ENCODE results near the gene TBCD.

The TBCD gene

GRCh38 chr17:82846061-82846691 lies 94.3 kb downstream of the TBCD start:
- DNase-seq (ENCODE audit: low read depth) = no peak
- no peak overlapping the region for H3K4me3 ChIP-seq (ENCODE audit: low read length)
- no peak for TF ChIP-seq CTCF (IDR thresholded peaks at IDR 0.05; ENCODE audit: insufficient read depth, low read depth, low read length, missing control alignments)

DNA sequence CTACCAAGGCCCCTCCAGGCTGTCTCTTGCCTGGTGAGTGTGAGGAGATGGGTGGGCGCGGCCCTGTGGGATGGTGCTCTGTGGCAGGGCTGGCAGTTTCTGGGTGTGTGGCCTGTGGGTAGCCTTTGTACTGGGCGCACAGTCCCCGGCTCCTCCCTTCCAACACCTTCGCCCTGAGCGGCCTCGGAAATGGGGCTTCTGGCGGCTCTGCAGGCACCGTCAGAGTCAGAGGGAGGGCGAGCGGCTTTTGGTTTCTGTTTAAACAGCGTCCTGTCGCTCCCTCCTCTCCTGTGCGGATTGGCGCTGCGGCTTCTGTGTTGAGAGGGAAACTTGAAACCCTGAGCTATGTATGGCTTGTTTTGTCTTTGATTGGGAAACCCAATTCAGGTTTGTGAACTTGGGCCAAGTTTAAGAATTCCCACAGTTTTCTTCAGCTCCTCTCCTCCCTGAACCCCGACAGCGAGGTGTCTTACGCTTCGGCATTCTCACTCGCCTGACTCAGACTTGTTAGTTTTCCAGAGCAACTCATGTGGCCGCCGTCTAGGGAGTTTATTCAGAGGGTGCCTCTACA lies 96.2 kb downstream of the TBCD start:
- no peak for TF ChIP-seq CTCF (IDR thresholded peaks at IDR 0.05; ENCODE audit: insufficient read depth, low read depth, low read length, missing control alignments)
- peak overlapping the region; percentile 31 for H3K4me3 ChIP-seq (ENCODE audit: low read length)
- DNase-seq (ENCODE audit: low read depth) = peak; percentile 95

DNA sequence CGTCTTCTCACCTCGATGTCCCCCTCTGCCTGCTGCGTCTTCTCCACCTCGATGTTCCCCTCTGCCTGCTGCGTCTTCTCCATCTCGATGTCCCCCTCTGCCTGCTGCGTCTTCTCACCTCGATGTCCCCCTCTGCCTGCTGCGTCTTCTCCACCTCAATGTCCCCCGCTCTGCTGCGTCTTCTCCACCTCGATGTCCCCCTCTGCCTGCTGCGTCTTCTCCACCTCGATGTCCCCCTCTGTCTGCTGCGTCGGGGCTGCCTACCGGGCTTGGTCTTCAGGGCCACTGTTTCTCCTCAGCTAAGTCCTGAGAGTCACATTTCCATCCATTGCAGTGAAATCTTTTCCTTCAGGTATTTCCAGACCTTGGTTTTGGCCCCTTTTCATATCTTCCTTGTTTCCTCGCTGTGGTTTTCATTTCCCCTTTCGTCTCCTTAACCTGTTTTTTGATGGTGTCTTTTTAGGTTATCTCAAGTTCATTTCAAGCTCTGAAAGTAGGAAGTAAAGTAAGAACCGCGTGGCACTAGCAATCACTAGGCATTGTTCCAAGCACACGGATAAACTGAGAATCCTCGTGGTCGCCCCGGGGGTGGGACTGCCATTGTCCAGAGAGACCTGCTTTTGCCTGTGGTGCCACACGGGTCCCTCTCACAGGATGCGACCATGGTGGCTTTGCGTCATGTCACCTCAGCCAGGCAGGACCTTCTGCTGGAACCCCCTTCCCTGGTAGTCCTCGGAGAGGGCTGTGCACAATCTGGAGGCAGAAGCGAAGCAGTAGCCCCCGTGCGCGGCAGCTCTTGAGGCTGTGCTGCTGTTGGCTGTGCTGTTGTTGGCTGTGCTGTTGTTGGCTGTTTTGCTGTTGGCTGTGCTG lies 97.4 kb downstream of the TBCD start:
- DNase-seq (ENCODE audit: low read depth) = no peak
- H3K4me3 ChIP-seq (ENCODE audit: low read length) = no peak overlapping the region
- TF ChIP-seq CTCF (IDR thresholded peaks at IDR 0.05; ENCODE audit: insufficient read depth, low read depth, low read length, missing control alignments) = no peak

DNA sequence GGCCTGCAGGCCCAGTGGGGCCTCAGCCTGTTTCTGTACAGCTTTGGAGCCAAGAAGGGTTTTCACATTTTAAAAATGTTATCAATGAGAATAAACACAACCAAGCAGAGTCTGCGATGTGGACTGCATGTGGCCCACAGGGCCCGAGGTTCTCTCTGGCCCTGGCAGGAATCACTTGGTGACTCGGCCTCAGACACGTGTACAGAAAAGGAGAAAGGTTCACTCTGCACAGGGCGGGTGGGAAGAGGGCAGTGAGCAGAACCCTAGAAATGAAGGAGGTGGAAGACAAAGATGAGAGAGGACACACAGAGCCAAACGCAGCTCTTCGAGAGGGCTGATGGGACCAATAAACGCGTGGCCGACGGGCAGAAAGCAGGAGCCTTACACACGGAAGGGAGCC lies 99.5 kb downstream of the TBCD start:
- DNase-seq (ENCODE audit: low read depth) = no peak
- TF ChIP-seq CTCF (IDR thresholded peaks at IDR 0.05; ENCODE audit: insufficient read depth, low read depth, low read length, missing control alignments) = no peak
- no peak overlapping the region for H3K4me3 ChIP-seq (ENCODE audit: low read length)

DNA sequence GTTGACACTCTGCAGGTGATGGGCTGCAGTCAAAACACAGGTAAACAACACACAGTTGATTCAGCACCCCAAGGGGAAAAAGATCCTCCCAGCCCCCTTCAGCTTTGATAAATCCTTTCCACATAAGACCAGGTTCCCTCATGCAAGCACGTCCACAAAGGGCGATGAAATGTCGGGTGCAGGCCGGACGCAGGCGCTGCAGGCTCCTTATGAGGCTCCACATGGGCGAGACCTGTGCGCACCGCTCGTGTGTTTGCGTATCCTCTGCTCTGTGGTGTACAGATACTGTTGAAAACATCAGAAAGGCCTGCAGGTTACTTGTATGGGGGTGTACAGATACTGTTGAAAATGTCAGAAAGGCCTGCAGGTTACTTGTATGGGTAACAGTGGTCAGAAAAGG lies 102.4 kb downstream of the TBCD start:
- TF ChIP-seq CTCF (IDR thresholded peaks at IDR 0.05; ENCODE audit: insufficient read depth, low read depth, low read length, missing control alignments) = no peak
- no peak overlapping the region for H3K4me3 ChIP-seq (ENCODE audit: low read length)

GRCh38 chr17:82856361-82856760 lies 104.5 kb downstream of the TBCD start:
- H3K4me3 ChIP-seq (ENCODE audit: low read length) = no peak overlapping the region
- DNase-seq (ENCODE audit: low read depth) = peak; percentile 59
- TF ChIP-seq CTCF (IDR thresholded peaks at IDR 0.05; ENCODE audit: insufficient read depth, low read depth, low read length, missing control alignments) = no peak

More for the DNA sequence above, 102.4 kb downstream of the TBCD start:
- DNase-seq (ENCODE audit: low read depth) = no peak

Data from epithelial cell of esophagus (primary cell).